ENCODE data around the gene ACTL8.

ACTL8 gene

DNA sequence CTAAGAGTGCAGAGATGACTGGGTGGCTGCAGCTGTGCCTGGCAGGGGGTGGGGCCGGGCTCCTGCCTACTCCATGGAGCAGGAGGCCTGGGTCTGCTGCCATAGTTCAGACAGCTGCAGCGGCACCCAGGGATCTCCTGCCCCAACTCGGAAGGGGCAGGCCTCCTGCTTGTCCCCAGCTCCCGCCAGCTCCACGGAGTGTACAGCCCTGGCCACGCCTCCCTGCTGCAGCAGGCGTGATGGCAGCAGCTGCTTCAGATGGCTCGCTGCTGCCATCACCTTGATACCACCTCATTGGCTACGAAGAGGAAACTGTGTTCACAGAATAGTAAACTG, 35.9 kb downstream of the ACTL8 start:
- DNase-seq (ENCODE audit: low read depth, low spot score) = no peak
- no peaks in the 10 kb centered on the region for H3K36me3 ChIP-seq (ENCODE audit: insufficient read depth, insufficient read length, low read length)
- no peak overlapping the region for H3K9ac ChIP-seq (ENCODE audit: insufficient read length, low read depth)
- no peak overlapping the region for H3K4me3 ChIP-seq (ENCODE audit: insufficient read length, low read depth)
- H3K27me3 ChIP-seq (ENCODE audit: insufficient read depth, insufficient read length) = no peaks in the 10 kb centered on the region
- H3K9me3 ChIP-seq (ENCODE audit: insufficient read depth, low read length) = peaks cover 5% of the 10 kb centered on the region; the same call in 1 of the 2 replicates
- TF ChIP-seq YY1 (IDR thresholded peaks at IDR 0.05; ENCODE audit: insufficient read depth, insufficient read length) (no peak), ZNF274 (IDR thresholded peaks at IDR 0.05; ENCODE audit: low read depth, low read length) (no peak), SUZ12 (IDR thresholded peaks at IDR 0.05; ENCODE audit: extremely low read depth, insufficient read depth, insufficient read length) (no peak)
- H3K4me1 ChIP-seq (ENCODE audit: insufficient read depth, insufficient read length) = no peaks in the 10 kb centered on the region

DNA sequence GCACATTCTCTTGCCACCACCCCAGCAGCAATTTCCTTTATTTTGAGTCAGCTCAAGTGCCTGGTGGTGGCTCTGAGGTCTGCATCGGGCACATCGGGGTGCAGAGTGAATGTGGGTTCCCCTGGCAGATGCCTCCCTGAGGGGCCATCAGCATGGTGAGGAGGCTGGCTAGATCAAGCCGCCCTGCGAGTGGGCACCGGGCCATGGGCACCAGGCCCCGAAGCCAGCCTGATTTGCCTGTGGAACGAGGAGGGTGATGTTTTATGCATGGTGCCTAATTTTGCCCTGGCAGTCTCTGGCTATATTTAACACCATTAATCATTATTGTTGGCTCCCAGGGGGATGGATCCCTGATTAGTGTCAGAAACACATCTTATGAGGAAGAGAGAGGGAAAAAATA, 36.3 kb downstream of the ACTL8 start:
- H3K9ac ChIP-seq (ENCODE audit: insufficient read length, low read depth) = no peak overlapping the region
- H3K4me3 ChIP-seq (ENCODE audit: insufficient read length, low read depth) = no peak overlapping the region
- peaks cover 5% of the 10 kb centered on the region; the same call in 1 of the 2 replicates for H3K9me3 ChIP-seq (ENCODE audit: insufficient read depth, low read length)
- no peaks in the 10 kb centered on the region for H3K4me1 ChIP-seq (ENCODE audit: insufficient read depth, insufficient read length)
- H3K27me3 ChIP-seq (ENCODE audit: insufficient read depth, insufficient read length) = no peaks in the 10 kb centered on the region
- no peaks in the 10 kb centered on the region for H3K36me3 ChIP-seq (ENCODE audit: insufficient read depth, insufficient read length, low read length)
- DNase-seq (ENCODE audit: low read depth, low spot score) = no peak
- TF ChIP-seq SUZ12 (IDR thresholded peaks at IDR 0.05; ENCODE audit: extremely low read depth, insufficient read depth, insufficient read length) = no peak
- no peak for TF ChIP-seq ZNF274 (IDR thresholded peaks at IDR 0.05; ENCODE audit: low read depth, low read length)
- TF ChIP-seq YY1 (IDR thresholded peaks at IDR 0.05; ENCODE audit: insufficient read depth, insufficient read length) = no peak

DNA sequence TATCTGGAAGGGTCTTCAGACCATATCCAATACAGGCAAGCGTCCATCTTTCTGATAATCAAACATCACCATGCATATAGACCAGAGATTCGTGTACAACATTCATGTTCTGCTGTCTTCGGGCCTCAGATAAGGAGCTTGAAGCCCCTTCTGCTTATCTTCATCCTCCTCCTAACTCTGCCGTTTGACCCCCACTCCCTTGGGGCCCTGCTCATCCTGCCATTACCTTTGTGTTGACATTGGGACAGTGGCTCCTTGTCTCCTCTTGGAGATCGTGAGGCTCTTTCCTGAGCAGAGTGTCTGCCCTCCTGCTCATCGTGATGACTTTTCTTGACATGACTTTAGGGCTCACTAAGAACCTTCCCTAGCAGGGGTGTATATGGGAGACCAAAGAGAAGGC, 37.3 kb downstream of the ACTL8 start:
- H3K4me3 ChIP-seq (ENCODE audit: insufficient read length, low read depth) = no peak overlapping the region
- H3K9ac ChIP-seq (ENCODE audit: insufficient read length, low read depth) = no peak overlapping the region

DNA sequence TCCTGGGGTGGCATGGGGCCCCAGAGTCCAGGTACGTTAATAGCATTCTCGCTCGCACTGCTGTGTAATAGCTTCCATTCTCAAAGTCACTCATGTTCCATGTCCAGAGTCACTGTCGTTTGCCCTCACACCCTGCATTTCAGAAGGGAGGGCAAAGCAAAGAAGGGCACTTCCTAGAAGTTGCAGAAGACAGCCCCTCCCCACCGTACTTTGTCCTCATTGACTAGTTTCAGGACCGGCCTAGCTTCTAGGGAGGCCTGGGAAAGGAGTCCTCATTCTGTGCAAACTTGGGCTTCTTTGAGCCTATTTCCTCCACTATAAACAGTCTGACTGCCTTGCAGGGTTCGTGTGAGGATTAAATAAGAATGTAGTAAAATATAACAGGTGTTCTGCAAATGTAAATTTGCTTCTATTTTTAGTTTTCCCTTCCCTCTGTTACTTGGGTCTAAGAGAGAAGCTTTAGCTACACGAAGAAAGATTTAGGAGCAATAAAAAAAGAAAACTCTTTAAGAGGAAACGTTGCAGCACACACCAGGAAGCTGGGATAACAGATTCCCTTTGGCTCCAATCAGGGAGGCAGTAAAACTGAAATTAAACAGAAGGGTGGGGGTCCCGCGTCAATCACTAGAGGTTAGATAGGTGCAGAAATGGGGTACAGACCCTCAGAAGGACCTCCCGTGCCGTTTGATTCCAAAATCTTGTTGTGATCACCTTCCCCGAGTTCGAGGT, 40.1 kb downstream of the ACTL8 start:
- no peaks in the 10 kb centered on the region for H3K36me3 ChIP-seq (ENCODE audit: insufficient read depth, insufficient read length, low read length)
- no peaks in the 10 kb centered on the region for H3K27me3 ChIP-seq (ENCODE audit: insufficient read depth, insufficient read length)
- H3K4me1 ChIP-seq (ENCODE audit: insufficient read depth, insufficient read length) = no peaks in the 10 kb centered on the region
- no peak for DNase-seq (ENCODE audit: low read depth, low spot score)
- H3K9ac ChIP-seq (ENCODE audit: insufficient read length, low read depth) = no peak overlapping the region
- H3K9me3 ChIP-seq (ENCODE audit: insufficient read depth, low read length) = peaks cover 4% of the 10 kb centered on the region; the same call in 1 of the 2 replicates
- TF ChIP-seq SUZ12 (IDR thresholded peaks at IDR 0.05; ENCODE audit: extremely low read depth, insufficient read depth, insufficient read length) (no peak), ZNF274 (IDR thresholded peaks at IDR 0.05; ENCODE audit: low read depth, low read length) (no peak), YY1 (IDR thresholded peaks at IDR 0.05; ENCODE audit: insufficient read depth, insufficient read length) (no peak)
- H3K4me3 ChIP-seq (ENCODE audit: insufficient read length, low read depth) = no peak overlapping the region

More for the DNA sequence above, 37.3 kb downstream of the ACTL8 start:
- H3K4me1 ChIP-seq (ENCODE audit: insufficient read depth, insufficient read length) = no peaks in the 10 kb centered on the region
- no peak for DNase-seq (ENCODE audit: low read depth, low spot score)
- no peaks in the 10 kb centered on the region for H3K36me3 ChIP-seq (ENCODE audit: insufficient read depth, insufficient read length, low read length)
- TF ChIP-seq YY1 (IDR thresholded peaks at IDR 0.05; ENCODE audit: insufficient read depth, insufficient read length) (no peak), SUZ12 (IDR thresholded peaks at IDR 0.05; ENCODE audit: extremely low read depth, insufficient read depth, insufficient read length) (no peak), ZNF274 (IDR thresholded peaks at IDR 0.05; ENCODE audit: low read depth, low read length) (no peak)
- H3K27me3 ChIP-seq (ENCODE audit: insufficient read depth, insufficient read length) = no peaks in the 10 kb centered on the region
- H3K9me3 ChIP-seq (ENCODE audit: insufficient read depth, low read length) = peaks cover 5% of the 10 kb centered on the region; the same call in 1 of the 2 replicates

DNA sequence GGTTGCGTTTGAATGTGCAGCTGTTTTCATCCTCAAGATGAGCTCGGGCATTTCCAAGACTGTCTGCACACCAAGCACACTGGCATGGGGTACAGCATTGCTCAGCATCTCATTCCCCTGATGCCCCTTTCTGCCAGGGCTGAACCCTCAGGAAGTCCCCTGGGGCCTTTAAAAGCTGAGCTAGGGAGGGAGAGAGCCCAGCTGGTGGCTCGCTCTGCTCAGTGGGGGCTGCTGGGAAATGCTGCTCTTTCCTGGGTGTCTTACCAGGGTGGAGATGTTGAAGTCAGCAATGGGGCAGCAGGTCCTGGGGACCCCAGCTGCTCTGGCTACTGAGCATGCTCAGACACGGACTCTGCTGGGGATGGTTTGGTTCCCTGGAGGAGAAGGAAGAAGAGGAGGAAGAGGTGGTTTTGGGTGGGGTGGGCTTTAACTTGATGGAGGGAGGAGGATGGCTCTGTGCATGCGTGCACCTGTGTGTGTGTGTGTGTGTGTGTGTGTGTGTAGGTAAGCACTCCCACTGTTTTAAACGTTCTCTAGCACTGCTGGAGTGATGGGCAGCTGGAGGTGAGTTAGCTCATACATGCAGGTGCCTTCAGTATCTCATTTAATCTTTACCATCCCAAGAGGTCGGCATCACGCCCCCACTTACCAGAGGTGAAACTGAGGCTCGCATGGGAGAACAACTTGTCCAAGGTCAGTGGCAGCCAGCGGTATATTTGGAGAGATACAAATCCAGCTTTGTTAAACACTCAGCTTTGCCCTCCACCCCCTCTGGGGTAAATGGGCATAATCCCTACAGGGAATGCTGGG, 40.9 kb downstream of the ACTL8 start:
- Histone ChIP-seq H3K9me3 (ENCODE audit: insufficient read depth, low read length) (no peaks in the 10 kb centered on the region), H3K36me3 (ENCODE audit: insufficient read depth, insufficient read length, low read length) (no peaks in the 10 kb centered on the region), H3K4me3 (ENCODE audit: insufficient read length, low read depth) (no peak overlapping the region), H3K4me1 (ENCODE audit: insufficient read depth, insufficient read length) (no peaks in the 10 kb centered on the region), H3K9ac (ENCODE audit: insufficient read length, low read depth) (no peak overlapping the region), H3K27me3 (ENCODE audit: insufficient read depth, insufficient read length) (no peaks in the 10 kb centered on the region)
- no peak for TF ChIP-seq YY1 (IDR thresholded peaks at IDR 0.05; ENCODE audit: insufficient read depth, insufficient read length)
- no peak for TF ChIP-seq ZNF274 (IDR thresholded peaks at IDR 0.05; ENCODE audit: low read depth, low read length)
- TF ChIP-seq SUZ12 (IDR thresholded peaks at IDR 0.05; ENCODE audit: extremely low read depth, insufficient read depth, insufficient read length) = no peak
- no peak for DNase-seq (ENCODE audit: low read depth, low spot score)

DNA sequence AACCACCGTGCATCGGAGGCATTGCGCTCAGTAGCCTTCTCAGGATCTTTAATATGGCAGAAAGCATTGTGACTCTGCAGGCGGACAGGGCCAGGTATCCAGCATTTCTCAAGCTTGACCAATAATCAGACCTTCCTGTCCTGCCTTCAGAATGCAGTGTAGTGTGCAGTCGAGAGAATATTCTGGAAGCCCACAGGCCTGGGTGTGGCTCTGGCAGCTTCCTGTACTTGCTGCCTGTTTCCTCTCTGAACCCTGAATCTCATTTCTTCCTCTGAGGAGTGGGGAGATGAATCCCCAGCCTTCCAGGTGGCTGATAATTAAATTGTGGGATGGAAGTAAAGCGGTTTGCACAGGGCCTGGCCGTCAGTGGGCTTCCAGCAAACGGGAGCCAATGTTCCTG, 42.3 kb downstream of the ACTL8 start:
- Histone ChIP-seq H3K36me3 (ENCODE audit: insufficient read depth, insufficient read length, low read length) (no peaks in the 10 kb centered on the region), H3K9me3 (ENCODE audit: insufficient read depth, low read length) (no peaks in the 10 kb centered on the region), H3K27me3 (ENCODE audit: insufficient read depth, insufficient read length) (no peaks in the 10 kb centered on the region), H3K9ac (ENCODE audit: insufficient read length, low read depth) (no peak overlapping the region), H3K4me1 (ENCODE audit: insufficient read depth, insufficient read length) (no peaks in the 10 kb centered on the region), H3K4me3 (ENCODE audit: insufficient read length, low read depth) (no peak overlapping the region)
- DNase-seq (ENCODE audit: low read depth, low spot score) = no peak
- TF ChIP-seq ZNF274 (IDR thresholded peaks at IDR 0.05; ENCODE audit: low read depth, low read length) (no peak), SUZ12 (IDR thresholded peaks at IDR 0.05; ENCODE audit: extremely low read depth, insufficient read depth, insufficient read length) (no peak), YY1 (IDR thresholded peaks at IDR 0.05; ENCODE audit: insufficient read depth, insufficient read length) (no peak)

DNA sequence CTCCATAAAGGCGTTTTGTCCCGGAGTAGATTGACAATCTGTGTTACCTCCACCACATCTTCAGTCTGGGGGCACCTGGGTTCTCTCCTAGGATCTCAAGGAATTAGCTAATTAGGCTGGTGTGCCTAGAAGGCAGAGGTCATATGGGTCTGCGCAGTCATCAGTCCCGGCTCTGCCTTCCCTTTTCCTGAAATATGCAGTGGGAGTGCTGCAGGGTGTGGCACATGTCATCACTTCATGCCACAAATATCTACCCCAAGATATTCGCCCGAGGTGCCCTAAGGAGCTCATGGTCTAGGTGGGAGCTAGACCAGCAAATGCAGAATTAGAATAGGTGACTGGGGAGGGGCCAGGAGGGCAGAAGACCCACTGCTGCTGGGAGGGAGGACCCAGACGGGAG, 42.9 kb downstream of the ACTL8 start:
- no peak for TF ChIP-seq SUZ12 (IDR thresholded peaks at IDR 0.05; ENCODE audit: extremely low read depth, insufficient read depth, insufficient read length)
- no peak for TF ChIP-seq YY1 (IDR thresholded peaks at IDR 0.05; ENCODE audit: insufficient read depth, insufficient read length)
- no peak for TF ChIP-seq ZNF274 (IDR thresholded peaks at IDR 0.05; ENCODE audit: low read depth, low read length)
- H3K36me3 ChIP-seq (ENCODE audit: insufficient read depth, insufficient read length, low read length) = no peaks in the 10 kb centered on the region

More for the DNA sequence above, 42.9 kb downstream of the ACTL8 start:
- DNase-seq (ENCODE audit: low read depth, low spot score) = no peak
- Histone ChIP-seq H3K9me3 (ENCODE audit: insufficient read depth, low read length) (no peaks in the 10 kb centered on the region), H3K27me3 (ENCODE audit: insufficient read depth, insufficient read length) (no peaks in the 10 kb centered on the region), H3K9ac (ENCODE audit: insufficient read length, low read depth) (no peak overlapping the region), H3K4me1 (ENCODE audit: insufficient read depth, insufficient read length) (no peaks in the 10 kb centered on the region), H3K4me3 (ENCODE audit: insufficient read length, low read depth) (no peak overlapping the region)

All from NT2/D1 (cell line).